MM.1S (cell line): ENCODE measurements around the gene KLHL1.

ENCODE experiments used
- DNase-seq: peaks from one replicate; pipeline ENCODE4 v3.0.0-alpha.2; 2015
- H2AFZ ChIP-seq: fragments of 300-600 bp; sonication (generic); 2 replicates; pipeline ENCODE4 v1.6.0; 2016; ENCODE audit warnings: antibody characterized with exemption, low read length
- H3F3A ChIP-seq: fragments of 300-600 bp; sonication (generic); 2 replicates; pipeline ENCODE4 v1.6.1; 2016; ENCODE audit warnings: mild to moderate bottlenecking, antibody characterized with exemption, low read length, moderate library complexity, mixed read lengths; ENCODE audit not compliant: insufficient read depth
- H3K27ac ChIP-seq: fragments of 300-600 bp; sonication (generic); 2 replicates; pipeline ENCODE4 v1.5.1; 2016; ENCODE audit warnings: mild to moderate bottlenecking, low read length
- H3K27me3 ChIP-seq: fragments of 300-600 bp; sonication (generic); replicated peaks from 2 replicates; pipeline ENCODE4 v1.6.0; 2016; ENCODE audit warnings: low read length; ENCODE audit not compliant: insufficient read depth
- H3K36me3 ChIP-seq: fragments of 300-600 bp; sonication (generic); replicated peaks from 2 replicates; pipeline ENCODE4 v1.6.1; 2016; ENCODE audit warnings: mild to moderate bottlenecking, low read length, mixed read lengths; ENCODE audit not compliant: insufficient read depth
- H3K4me1 ChIP-seq: fragments of 300-600 bp; sonication (generic); 2 replicates; pipeline ENCODE4 v1.6.1; 2016; ENCODE audit warnings: low read length, mixed read lengths
- H3K4me2 ChIP-seq: fragments of 300-600 bp; sonication (generic); 2 replicates; pipeline ENCODE4 v1.6.0; 2016; ENCODE audit warnings: low read depth, low read length
- H3K4me3 ChIP-seq: fragments of 300-600 bp; sonication (generic); 2 replicates; pipeline ENCODE4 v1.5.1; 2016; ENCODE audit warnings: low read length, mixed read lengths
- H3K79me2 ChIP-seq: fragments of 300-600 bp; sonication (generic); 2 replicates; pipeline ENCODE4 v1.6.1; 2016; ENCODE audit warnings: mixed run types, low read length, mixed read lengths
- H3K9ac ChIP-seq: fragments of 300-600 bp; sonication (generic); 2 replicates; pipeline ENCODE4 v1.6.1; 2016; ENCODE audit warnings: low read length, mixed read lengths
- H3K9me2 ChIP-seq: fragments of 300-600 bp; sonication (generic); replicated peaks from 2 replicates; pipeline ENCODE4 v1.6.1; 2016; ENCODE audit warnings: mild to moderate bottlenecking, low read length, mixed read lengths; ENCODE audit not compliant: insufficient read depth
- H3K9me3 ChIP-seq: fragments of 300-600 bp; sonication (generic); replicated peaks from 2 replicates; pipeline ENCODE4 v1.6.1; 2016; ENCODE audit warnings: mild to moderate bottlenecking, low read length, mixed read lengths; ENCODE audit not compliant: insufficient read depth
- H4K20me1 ChIP-seq: fragments of 300-600 bp; sonication (generic); 2 replicates; pipeline ENCODE4 v1.6.1; 2016; ENCODE audit warnings: mild to moderate bottlenecking, low read length, moderate library complexity, mixed read lengths; ENCODE audit not compliant: insufficient read depth
- EZH2 ChIP-seq: fragments of 300-600 bp; sonication (generic); optimal IDR thresholded peaks from 2 replicates; pipeline ENCODE3; 2017; ENCODE audit warnings: low read depth, mild to moderate bottlenecking, antibody characterized with exemption, low read length, mixed read lengths
- EZH2phosphoT487 ChIP-seq: fragments of 300-600 bp; sonication (generic); IDR thresholded peaks from 2 replicates; pipeline ENCODE4 v1.6.1; 2018; ENCODE audit warnings: antibody characterized with exemption, low read length
- TF ChIP-seq, protein P1 (sequence below): fragments of 300-600 bp; sonication (generic); IDR thresholded peaks from 2 replicates; pipeline ENCODE4 v1.5.1; 2016; ENCODE audit warnings: antibody characterized with exemption, low read length, mixed read lengths

The KLHL1 gene

DNA sequence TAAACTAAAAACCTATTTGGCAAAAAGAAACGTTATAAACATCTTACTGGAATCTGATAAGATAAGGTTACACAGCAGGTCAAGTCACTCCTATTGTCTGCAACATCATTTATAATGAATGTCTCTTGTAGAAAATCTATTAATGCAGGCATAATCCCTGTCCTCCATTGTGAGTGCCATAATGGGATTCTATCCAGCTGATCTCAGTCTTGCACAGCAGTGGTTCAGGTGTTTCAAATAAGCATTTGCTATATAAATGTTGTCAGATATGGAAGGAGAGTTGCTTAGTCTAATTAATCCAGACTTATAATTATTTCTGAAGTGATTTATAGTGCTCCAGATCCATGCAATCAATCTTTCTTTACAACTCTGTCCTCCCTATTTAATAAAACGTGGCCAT lies 187.1 kb downstream of the KLHL1 start:
- Histone ChIP-seq H3F3A (no peaks in the 10 kb centered on the region), H4K20me1 (no peaks in the 10 kb centered on the region), H3K4me3 (no peak overlapping the region), H3K79me2 (no peaks in the 10 kb centered on the region), H3K27ac (no peak overlapping the region), H2AFZ (no peak overlapping the region), H3K9me2 (no peaks in the 10 kb centered on the region), H3K4me2 (no peak overlapping the region), H3K36me3 (no peaks in the 10 kb centered on the region), H3K27me3 (no peaks in the 10 kb centered on the region), H3K9me3 (no peaks in the 10 kb centered on the region), H3K9ac (no peak overlapping the region), H3K4me1 (no peaks in the 10 kb centered on the region)
- TF ChIP-seq, protein P1, sequence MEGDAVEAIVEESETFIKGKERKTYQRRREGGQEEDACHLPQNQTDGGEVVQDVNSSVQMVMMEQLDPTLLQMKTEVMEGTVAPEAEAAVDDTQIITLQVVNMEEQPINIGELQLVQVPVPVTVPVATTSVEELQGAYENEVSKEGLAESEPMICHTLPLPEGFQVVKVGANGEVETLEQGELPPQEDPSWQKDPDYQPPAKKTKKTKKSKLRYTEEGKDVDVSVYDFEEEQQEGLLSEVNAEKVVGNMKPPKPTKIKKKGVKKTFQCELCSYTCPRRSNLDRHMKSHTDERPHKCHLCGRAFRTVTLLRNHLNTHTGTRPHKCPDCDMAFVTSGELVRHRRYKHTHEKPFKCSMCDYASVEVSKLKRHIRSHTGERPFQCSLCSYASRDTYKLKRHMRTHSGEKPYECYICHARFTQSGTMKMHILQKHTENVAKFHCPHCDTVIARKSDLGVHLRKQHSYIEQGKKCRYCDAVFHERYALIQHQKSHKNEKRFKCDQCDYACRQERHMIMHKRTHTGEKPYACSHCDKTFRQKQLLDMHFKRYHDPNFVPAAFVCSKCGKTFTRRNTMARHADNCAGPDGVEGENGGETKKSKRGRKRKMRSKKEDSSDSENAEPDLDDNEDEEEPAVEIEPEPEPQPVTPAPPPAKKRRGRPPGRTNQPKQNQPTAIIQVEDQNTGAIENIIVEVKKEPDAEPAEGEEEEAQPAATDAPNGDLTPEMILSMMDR, result no peak
- TF ChIP-seq EZH2 (no peak), EZH2phosphoT487 (no peak)
- DNase-seq, result no peak

DNA sequence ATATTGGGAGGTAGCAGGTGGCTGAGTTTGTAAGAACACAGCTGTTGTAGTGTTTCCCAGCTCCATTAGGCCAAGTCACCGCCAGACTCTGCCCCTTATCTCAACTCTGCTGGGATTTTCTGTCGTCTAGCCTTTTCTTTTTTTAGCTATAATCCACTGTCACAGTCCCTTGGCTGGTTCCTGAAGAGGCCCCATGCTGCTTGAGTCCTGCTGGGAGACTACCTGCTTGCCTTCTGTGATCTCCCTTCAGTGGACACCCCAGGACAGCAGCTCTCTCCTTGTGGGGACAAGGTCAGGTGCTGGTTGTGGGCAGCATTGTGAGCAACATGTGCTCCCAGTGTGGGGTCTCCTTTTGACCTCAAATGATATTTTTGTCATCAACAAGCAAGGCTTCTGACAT lies 195.6 kb downstream of the KLHL1 start:
- no peak for DNase-seq
- TF ChIP-seq EZH2, result no peak
- no peak for TF ChIP-seq EZH2phosphoT487
- TF ChIP-seq, protein P1, result no peak
- H3K27me3 ChIP-seq, result no peaks in the 10 kb centered on the region
- no peaks in the 10 kb centered on the region for H3F3A ChIP-seq
- no peaks in the 10 kb centered on the region for H3K9me2 ChIP-seq
- H3K27ac ChIP-seq, result no peak overlapping the region
- H3K4me3 ChIP-seq, result no peak overlapping the region
- no peaks in the 10 kb centered on the region for H3K4me1 ChIP-seq
- H3K79me2 ChIP-seq, result no peaks in the 10 kb centered on the region
- H3K9me3 ChIP-seq, result no peaks in the 10 kb centered on the region
- H3K36me3 ChIP-seq, result no peaks in the 10 kb centered on the region
- H2AFZ ChIP-seq, result no peak overlapping the region
- no peaks in the 10 kb centered on the region for H4K20me1 ChIP-seq
- H3K4me2 ChIP-seq, result no peak overlapping the region
- H3K9ac ChIP-seq, result no peak overlapping the region

DNA sequence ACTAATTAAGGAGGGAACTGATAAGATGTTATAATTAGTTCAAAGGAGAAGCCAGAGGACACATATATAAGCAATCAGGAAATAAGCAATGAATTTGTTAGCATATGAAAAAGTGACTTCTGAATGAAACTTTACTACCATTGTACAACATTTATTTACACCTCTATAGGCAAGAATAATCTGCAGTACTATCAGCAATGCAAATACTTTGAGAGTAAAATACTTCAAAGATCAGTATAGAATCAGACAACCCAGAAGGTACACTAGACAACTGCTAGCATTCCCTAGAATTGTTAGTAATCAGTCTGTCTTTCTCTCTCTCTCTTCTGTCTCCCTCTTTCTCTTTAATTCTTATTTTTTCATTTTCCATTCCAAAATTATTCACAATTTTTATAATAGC lies 197.5 kb downstream of the KLHL1 start:
- Histone ChIP-seq H3F3A (no peaks in the 10 kb centered on the region), H3K9ac (no peak overlapping the region), H3K9me3 (no peaks in the 10 kb centered on the region), H3K27ac (no peak overlapping the region), H3K79me2 (no peaks in the 10 kb centered on the region), H3K4me2 (no peak overlapping the region), H4K20me1 (no peaks in the 10 kb centered on the region), H3K4me1 (no peaks in the 10 kb centered on the region), H3K36me3 (no peaks in the 10 kb centered on the region), H3K9me2 (no peaks in the 10 kb centered on the region), H2AFZ (no peak overlapping the region), H3K4me3 (no peak overlapping the region), H3K27me3 (no peaks in the 10 kb centered on the region)
- DNase-seq, result no peak
- TF ChIP-seq EZH2phosphoT487 (no peak), EZH2 (no peak)
- TF ChIP-seq, protein P1, result no peak

DNA sequence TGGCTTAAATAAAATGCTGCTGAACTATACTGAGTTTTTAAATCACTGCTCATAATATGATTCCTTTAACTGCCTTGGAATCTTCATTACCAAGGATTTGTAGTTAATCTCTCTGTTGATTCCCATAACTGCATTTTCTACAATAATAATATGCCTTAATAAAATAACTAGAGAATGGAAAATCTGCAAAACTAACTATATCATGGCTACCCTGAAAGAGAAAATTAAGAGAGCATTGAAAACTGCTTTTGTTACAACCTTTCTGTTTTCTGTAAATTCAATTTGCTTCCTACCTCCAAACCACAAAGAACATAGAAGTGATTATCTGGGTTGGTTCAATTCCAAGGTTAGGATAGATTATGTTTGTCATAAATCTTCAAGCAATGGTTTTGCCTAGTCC lies 203.5 kb downstream of the KLHL1 start:
- DNase-seq, result no peak
- H3K27me3 ChIP-seq, result no peaks in the 10 kb centered on the region
- no peak overlapping the region for H3K27ac ChIP-seq
- TF ChIP-seq, protein P1, result no peak
- TF ChIP-seq EZH2phosphoT487 (no peak), EZH2 (no peak)
- no peak overlapping the region for H2AFZ ChIP-seq
- no peaks in the 10 kb centered on the region for H4K20me1 ChIP-seq
- H3K4me2 ChIP-seq, result no peak overlapping the region
- H3K36me3 ChIP-seq, result no peaks in the 10 kb centered on the region
- H3K9ac ChIP-seq, result no peak overlapping the region
- H3K9me3 ChIP-seq, result no peaks in the 10 kb centered on the region
- H3K79me2 ChIP-seq, result no peaks in the 10 kb centered on the region
- H3K4me3 ChIP-seq, result no peak overlapping the region
- H3K9me2 ChIP-seq, result no peaks in the 10 kb centered on the region
- H3K4me1 ChIP-seq, result no peaks in the 10 kb centered on the region
- no peaks in the 10 kb centered on the region for H3F3A ChIP-seq
